GM23338 (cell line): ENCODE measurements around the gene NIFK.

Source experiments
- CREB1 ChIP-seq: fragments of 250-450 bp; sonication (Bioruptor Pico); IDR thresholded peaks from 2 replicates; pipeline ENCODE4 v1.5.0; 2020; ENCODE audit warnings: low read depth, mild to moderate bottlenecking, moderate library complexity
- EZH2 ChIP-seq: fragments of 200-600 bp; sonication (generic); IDR thresholded peaks from one replicate; pipeline ENCODE4 v1.8.0; 2017; ENCODE audit warnings: antibody characterized with exemption, mild to moderate bottlenecking, low read depth; ENCODE audit not compliant: unreplicated experiment
- EZH2phosphoT487 ChIP-seq: fragments of 200-600 bp; sonication (generic); IDR thresholded peaks from one replicate; pipeline ENCODE4 v1.8.1; 2018; ENCODE audit warnings: antibody characterized with exemption; ENCODE audit not compliant: unreplicated experiment
- JUNB ChIP-seq: IDR thresholded peaks from one replicate; pipeline ENCODE4 v1.6.1; 2016; ENCODE audit warnings: antibody characterized with exemption; ENCODE audit not compliant: unreplicated experiment
- NANOG ChIP-seq: IDR thresholded peaks from 2 replicates; pipeline ENCODE4 v1.6.1; 2016; ENCODE audit warnings: antibody characterized with exemption, borderline replicate concordance
- POLR2AphosphoS5 ChIP-seq: IDR thresholded peaks from 2 replicates; pipeline ENCODE4 v1.6.1; 2016; ENCODE audit warnings: antibody characterized with exemption, low read depth
- STAT1 ChIP-seq: IDR thresholded peaks from one replicate; pipeline ENCODE4 v1.6.1; 2016; ENCODE audit warnings: antibody characterized with exemption; ENCODE audit not compliant: unreplicated experiment
- ZNF114 ChIP-seq: fragments of 250-450 bp; sonication (Bioruptor Pico); IDR thresholded peaks from 2 replicates; pipeline ENCODE4 v1.5.0; 2020; ENCODE audit warnings: mild to moderate bottlenecking, moderate library complexity
- ZNF331 ChIP-seq: fragments of 250-450 bp; sonication (Bioruptor Pico); IDR thresholded peaks from 2 replicates; pipeline ENCODE4 v1.5.0; 2020; ENCODE audit warnings: low read depth, mild to moderate bottlenecking, moderate library complexity
- TF ChIP-seq, protein P1 (sequence below), 2 experiments: fragments of 200-600 bp in 1 of 2; sonication (generic) in 1 of 2; conservative IDR thresholded peaks; 2 replicates each; pipeline versions ENCODE4 v1.5.1 to v1.6.1; 2016 to 2017; ENCODE audit warnings: antibody characterized with exemption in 2 of 2, low read depth in 2 of 2, mild to moderate bottlenecking in 2 of 2, moderate library complexity in 1 of 2
- TF ChIP-seq, protein P2 (sequence below): IDR thresholded peaks from one replicate; pipeline ENCODE4 v1.6.1; 2018; ENCODE audit warnings: antibody characterized with exemption; ENCODE audit not compliant: unreplicated experiment
- TF ChIP-seq, protein P3 (sequence below): IDR thresholded peaks from 2 replicates; pipeline ENCODE4 v1.6.1; 2016; ENCODE audit warnings: antibody characterized with exemption
- TF ChIP-seq, protein P4 (sequence below): fragments of 250-450 bp; sonication (Bioruptor Pico); IDR thresholded peaks from 2 replicates; pipeline ENCODE4 v1.5.0; 2020; ENCODE audit warnings: mild to moderate bottlenecking, moderate library complexity

DNA sequence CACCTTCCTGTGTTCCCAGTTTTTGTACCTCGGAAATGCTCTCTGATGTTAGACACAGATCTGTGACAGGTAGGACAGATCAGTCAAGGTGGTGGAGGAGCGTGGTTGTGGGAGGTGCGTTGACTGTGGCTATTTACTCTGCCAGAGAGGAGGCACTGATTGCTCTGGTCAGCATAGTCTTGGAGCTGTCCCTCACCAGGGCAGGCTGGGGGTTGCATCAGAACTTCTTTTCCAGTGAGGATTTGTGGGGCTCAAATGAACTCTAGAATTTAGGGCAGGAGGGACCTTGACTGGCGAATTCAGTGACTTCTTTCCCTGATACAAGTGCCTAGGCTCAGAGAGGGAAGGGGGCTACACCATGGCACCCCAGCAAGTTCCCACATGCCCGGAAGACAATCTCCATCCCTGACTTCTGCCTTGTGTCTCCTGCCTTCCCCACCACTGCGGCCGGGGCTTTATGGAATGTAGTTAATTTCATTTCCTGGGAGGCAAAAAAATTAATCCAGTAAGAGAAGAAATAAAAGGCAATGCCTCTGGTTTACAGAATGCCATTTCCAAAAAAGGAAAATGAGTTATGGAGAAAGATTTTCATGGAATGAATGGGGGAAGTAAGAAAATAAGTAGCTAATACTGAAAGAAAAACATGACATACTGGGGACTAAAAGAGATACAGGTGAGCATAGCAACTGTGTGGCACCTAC is 26.1 kb downstream of the NIFK start:
- TF ChIP-seq, protein P1, sequence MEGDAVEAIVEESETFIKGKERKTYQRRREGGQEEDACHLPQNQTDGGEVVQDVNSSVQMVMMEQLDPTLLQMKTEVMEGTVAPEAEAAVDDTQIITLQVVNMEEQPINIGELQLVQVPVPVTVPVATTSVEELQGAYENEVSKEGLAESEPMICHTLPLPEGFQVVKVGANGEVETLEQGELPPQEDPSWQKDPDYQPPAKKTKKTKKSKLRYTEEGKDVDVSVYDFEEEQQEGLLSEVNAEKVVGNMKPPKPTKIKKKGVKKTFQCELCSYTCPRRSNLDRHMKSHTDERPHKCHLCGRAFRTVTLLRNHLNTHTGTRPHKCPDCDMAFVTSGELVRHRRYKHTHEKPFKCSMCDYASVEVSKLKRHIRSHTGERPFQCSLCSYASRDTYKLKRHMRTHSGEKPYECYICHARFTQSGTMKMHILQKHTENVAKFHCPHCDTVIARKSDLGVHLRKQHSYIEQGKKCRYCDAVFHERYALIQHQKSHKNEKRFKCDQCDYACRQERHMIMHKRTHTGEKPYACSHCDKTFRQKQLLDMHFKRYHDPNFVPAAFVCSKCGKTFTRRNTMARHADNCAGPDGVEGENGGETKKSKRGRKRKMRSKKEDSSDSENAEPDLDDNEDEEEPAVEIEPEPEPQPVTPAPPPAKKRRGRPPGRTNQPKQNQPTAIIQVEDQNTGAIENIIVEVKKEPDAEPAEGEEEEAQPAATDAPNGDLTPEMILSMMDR (conservative IDR thresholded peaks at IDR 0.05; ENCODE audit: low read depth in 2 of 2), result no peak
- TF ChIP-seq POLR2AphosphoS5, result no peak
- TF ChIP-seq, protein P2, sequence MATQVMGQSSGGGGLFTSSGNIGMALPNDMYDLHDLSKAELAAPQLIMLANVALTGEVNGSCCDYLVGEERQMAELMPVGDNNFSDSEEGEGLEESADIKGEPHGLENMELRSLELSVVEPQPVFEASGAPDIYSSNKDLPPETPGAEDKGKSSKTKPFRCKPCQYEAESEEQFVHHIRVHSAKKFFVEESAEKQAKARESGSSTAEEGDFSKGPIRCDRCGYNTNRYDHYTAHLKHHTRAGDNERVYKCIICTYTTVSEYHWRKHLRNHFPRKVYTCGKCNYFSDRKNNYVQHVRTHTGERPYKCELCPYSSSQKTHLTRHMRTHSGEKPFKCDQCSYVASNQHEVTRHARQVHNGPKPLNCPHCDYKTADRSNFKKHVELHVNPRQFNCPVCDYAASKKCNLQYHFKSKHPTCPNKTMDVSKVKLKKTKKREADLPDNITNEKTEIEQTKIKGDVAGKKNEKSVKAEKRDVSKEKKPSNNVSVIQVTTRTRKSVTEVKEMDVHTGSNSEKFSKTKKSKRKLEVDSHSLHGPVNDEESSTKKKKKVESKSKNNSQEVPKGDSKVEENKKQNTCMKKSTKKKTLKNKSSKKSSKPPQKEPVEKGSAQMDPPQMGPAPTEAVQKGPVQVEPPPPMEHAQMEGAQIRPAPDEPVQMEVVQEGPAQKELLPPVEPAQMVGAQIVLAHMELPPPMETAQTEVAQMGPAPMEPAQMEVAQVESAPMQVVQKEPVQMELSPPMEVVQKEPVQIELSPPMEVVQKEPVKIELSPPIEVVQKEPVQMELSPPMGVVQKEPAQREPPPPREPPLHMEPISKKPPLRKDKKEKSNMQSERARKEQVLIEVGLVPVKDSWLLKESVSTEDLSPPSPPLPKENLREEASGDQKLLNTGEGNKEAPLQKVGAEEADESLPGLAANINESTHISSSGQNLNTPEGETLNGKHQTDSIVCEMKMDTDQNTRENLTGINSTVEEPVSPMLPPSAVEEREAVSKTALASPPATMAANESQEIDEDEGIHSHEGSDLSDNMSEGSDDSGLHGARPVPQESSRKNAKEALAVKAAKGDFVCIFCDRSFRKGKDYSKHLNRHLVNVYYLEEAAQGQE, result no peak
- no peak for TF ChIP-seq EZH2
- no peak for TF ChIP-seq EZH2phosphoT487
- no peak for TF ChIP-seq ZNF114 (CRISPR knock-in tag)
- no peak for TF ChIP-seq STAT1
- TF ChIP-seq CREB1 (CRISPR knock-in tag), result no peak
- no peak for TF ChIP-seq JUNB
- no peak for TF ChIP-seq ZNF331
- TF ChIP-seq, protein P3, sequence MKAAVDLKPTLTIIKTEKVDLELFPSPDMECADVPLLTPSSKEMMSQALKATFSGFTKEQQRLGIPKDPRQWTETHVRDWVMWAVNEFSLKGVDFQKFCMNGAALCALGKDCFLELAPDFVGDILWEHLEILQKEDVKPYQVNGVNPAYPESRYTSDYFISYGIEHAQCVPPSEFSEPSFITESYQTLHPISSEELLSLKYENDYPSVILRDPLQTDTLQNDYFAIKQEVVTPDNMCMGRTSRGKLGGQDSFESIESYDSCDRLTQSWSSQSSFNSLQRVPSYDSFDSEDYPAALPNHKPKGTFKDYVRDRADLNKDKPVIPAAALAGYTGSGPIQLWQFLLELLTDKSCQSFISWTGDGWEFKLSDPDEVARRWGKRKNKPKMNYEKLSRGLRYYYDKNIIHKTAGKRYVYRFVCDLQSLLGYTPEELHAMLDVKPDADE, result no peak
- TF ChIP-seq NANOG, result no peak
- TF ChIP-seq, protein P4, sequence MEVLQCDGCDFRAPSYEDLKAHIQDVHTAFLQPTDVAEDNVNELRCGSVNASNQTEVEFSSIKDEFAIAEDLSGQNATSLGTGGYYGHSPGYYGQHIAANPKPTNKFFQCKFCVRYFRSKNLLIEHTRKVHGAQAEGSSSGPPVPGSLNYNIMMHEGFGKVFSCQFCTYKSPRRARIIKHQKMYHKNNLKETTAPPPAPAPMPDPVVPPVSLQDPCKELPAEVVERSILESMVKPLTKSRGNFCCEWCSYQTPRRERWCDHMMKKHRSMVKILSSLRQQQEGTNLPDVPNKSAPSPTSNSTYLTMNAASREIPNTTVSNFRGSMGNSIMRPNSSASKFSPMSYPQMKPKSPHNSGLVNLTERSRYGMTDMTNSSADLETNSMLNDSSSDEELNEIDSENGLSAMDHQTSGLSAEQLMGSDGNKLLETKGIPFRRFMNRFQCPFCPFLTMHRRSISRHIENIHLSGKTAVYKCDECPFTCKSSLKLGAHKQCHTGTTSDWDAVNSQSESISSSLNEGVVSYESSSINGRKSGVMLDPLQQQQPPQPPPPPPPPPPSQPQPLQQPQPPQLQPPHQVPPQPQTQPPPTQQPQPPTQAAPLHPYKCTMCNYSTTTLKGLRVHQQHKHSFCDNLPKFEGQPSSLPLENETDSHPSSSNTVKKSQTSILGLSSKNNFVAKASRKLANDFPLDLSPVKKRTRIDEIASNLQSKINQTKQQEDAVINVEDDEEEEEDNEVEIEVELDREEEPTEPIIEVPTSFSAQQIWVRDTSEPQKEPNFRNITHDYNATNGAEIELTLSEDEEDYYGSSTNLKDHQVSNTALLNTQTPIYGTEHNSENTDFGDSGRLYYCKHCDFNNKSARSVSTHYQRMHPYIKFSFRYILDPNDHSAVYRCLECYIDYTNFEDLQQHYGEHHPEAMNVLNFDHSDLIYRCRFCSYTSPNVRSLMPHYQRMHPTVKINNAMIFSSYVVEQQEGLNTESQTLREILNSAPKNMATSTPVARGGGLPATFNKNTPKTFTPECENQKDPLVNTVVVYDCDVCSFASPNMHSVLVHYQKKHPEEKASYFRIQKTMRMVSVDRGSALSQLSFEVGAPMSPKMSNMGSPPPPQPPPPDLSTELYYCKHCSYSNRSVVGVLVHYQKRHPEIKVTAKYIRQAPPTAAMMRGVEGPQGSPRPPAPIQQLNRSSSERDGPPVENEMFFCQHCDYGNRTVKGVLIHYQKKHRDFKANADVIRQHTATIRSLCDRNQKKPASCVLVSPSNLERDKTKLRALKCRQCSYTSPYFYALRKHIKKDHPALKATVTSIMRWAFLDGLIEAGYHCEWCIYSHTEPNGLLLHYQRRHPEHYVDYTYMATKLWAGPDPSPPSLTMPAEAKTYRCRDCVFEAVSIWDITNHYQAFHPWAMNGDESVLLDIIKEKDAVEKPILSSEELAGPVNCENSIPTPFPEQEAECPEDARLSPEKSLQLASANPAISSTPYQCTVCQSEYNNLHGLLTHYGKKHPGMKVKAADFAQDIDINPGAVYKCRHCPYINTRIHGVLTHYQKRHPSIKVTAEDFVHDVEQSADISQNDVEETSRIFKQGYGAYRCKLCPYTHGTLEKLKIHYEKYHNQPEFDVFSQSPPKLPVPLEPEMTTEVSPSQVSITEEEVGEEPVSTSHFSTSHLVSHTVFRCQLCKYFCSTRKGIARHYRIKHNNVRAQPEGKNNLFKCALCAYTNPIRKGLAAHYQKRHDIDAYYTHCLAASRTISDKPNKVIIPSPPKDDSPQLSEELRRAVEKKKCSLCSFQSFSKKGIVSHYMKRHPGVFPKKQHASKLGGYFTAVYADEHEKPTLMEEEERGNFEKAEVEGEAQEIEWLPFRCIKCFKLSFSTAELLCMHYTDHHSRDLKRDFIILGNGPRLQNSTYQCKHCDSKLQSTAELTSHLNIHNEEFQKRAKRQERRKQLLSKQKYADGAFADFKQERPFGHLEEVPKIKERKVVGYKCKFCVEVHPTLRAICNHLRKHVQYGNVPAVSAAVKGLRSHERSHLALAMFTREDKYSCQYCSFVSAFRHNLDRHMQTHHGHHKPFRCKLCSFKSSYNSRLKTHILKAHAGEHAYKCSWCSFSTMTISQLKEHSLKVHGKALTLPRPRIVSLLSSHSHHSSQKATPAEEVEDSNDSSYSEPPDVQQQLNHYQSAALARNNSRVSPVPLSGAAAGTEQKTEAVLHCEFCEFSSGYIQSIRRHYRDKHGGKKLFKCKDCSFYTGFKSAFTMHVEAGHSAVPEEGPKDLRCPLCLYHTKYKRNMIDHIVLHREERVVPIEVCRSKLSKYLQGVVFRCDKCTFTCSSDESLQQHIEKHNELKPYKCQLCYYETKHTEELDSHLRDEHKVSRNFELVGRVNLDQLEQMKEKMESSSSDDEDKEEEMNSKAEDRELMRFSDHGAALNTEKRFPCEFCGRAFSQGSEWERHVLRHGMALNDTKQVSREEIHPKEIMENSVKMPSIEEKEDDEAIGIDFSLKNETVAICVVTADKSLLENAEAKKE (CRISPR knock-in tag), result no peak
